ENCODE data around the gene UBE3B. TPM values are rescaled to one million over a fixed set of nuclear protein-coding genes. Genes with fewer than 3 reads are reported as not detected.

The UBE3B gene
- total and polyA plus RNA-seq, 2 donors = 22.7 to 40.1 TPM

GRCh38 chr12:109525279-109525585 lies 47.8 kb downstream of the UBE3B start:
- Histone ChIP-seq H3K36me3 (ENCODE audit: insufficient read depth) (no peaks in the 10 kb centered on the region), H3K27ac (ENCODE audit: low read depth) (no peak overlapping the region), H3K4me3 (ENCODE audit: low read depth, low read length) (no peak overlapping the region), H3K4me1 (ENCODE audit: insufficient read depth) (no peaks in the 10 kb centered on the region)
- 74% methylated on average over 3 of the region's 3 CpGs for WGBS
- no peak for DNase-seq (ENCODE audit: extremely low spot score)

- WGBS = 81% methylated on average over 8 of the region's 8 CpGs
- Histone ChIP-seq H3K36me3 (ENCODE audit: insufficient read depth) (no peaks in the 10 kb centered on the region), H3K4me3 (ENCODE audit: low read depth, low read length) (no peak overlapping the region), H3K27ac (ENCODE audit: low read depth) (no peak overlapping the region), H3K4me1 (ENCODE audit: insufficient read depth) (no peaks in the 10 kb centered on the region)
- DNase-seq (ENCODE audit: extremely low spot score) = no peak
Measured at GRCh38 chr12:109527489-109528123, 50.2 kb downstream of the UBE3B start.

- 53% methylated on average over 19 of the region's 19 CpGs for WGBS
- H3K4me1 ChIP-seq (ENCODE audit: insufficient read depth) = no peaks in the 10 kb centered on the region
- DNase-seq (ENCODE audit: extremely low spot score) = no peak
- H3K4me3 ChIP-seq (ENCODE audit: low read depth, low read length) = no peak overlapping the region
- H3K36me3 ChIP-seq (ENCODE audit: insufficient read depth) = peaks cover 2% of the 10 kb centered on the region
- no peak overlapping the region for H3K27ac ChIP-seq (ENCODE audit: low read depth)
Measured at GRCh38 chr12:109529691-109530640, 52.5 kb downstream of the UBE3B start.

- WGBS = 46% methylated on average over 2 of the region's 2 CpGs
- no peak for DNase-seq (ENCODE audit: extremely low spot score)
- H3K27ac ChIP-seq (ENCODE audit: low read depth) = no peak overlapping the region
- H3K4me1 ChIP-seq (ENCODE audit: insufficient read depth) = no peaks in the 10 kb centered on the region
- peaks cover 2% of the 10 kb centered on the region for H3K36me3 ChIP-seq (ENCODE audit: insufficient read depth)
- no peak overlapping the region for H3K4me3 ChIP-seq (ENCODE audit: low read depth, low read length)
Measured at GRCh38 chr12:109531411-109531810, 54.0 kb downstream of the UBE3B start.

- no peaks in the 10 kb centered on the region for H3K4me1 ChIP-seq (ENCODE audit: insufficient read depth)
- 87% methylated on average over 24 of the region's 24 CpGs for WGBS
- no peak overlapping the region for H3K4me3 ChIP-seq (ENCODE audit: low read depth, low read length)
- no peak for DNase-seq (ENCODE audit: extremely low spot score)
- no peak overlapping the region for H3K27ac ChIP-seq (ENCODE audit: low read depth)
- H3K36me3 ChIP-seq (ENCODE audit: insufficient read depth) = peaks cover 2% of the 10 kb centered on the region
Measured at GRCh38 chr12:109532721-109533486, 55.5 kb downstream of the UBE3B start.

GRCh38 chr12:109533487-109533740 lies 56.0 kb downstream of the UBE3B start:
- WGBS = 93% methylated on average over 8 of the region's 8 CpGs
- Histone ChIP-seq H3K4me1 (ENCODE audit: insufficient read depth) (no peaks in the 10 kb centered on the region), H3K36me3 (ENCODE audit: insufficient read depth) (peaks cover 2% of the 10 kb centered on the region), H3K27ac (ENCODE audit: low read depth) (no peak overlapping the region), H3K4me3 (ENCODE audit: low read depth, low read length) (no peak overlapping the region)
- no peak for DNase-seq (ENCODE audit: extremely low spot score)

GRCh38 chr12:109534456-109534855 lies 57.0 kb downstream of the UBE3B start:
- Histone ChIP-seq H3K4me1 (ENCODE audit: insufficient read depth) (no peaks in the 10 kb centered on the region), H3K27ac (ENCODE audit: low read depth) (no peak overlapping the region), H3K36me3 (ENCODE audit: insufficient read depth) (peaks cover 2% of the 10 kb centered on the region), H3K4me3 (ENCODE audit: low read depth, low read length) (no peak overlapping the region)
- no peak for DNase-seq (ENCODE audit: extremely low spot score)
- WGBS = 97% methylated on average over 15 of the region's 15 CpGs

- Histone ChIP-seq H3K4me1 (ENCODE audit: insufficient read depth) (no peaks in the 10 kb centered on the region), H3K4me3 (ENCODE audit: low read depth, low read length) (no peak overlapping the region), H3K36me3 (ENCODE audit: insufficient read depth) (peaks cover 2% of the 10 kb centered on the region), H3K27ac (ENCODE audit: low read depth) (no peak overlapping the region)
- DNase-seq (ENCODE audit: extremely low spot score) = no peak
- WGBS = 95% methylated on average over 25 of the region's 25 CpGs
Measured at GRCh38 chr12:109535231-109535862, 57.9 kb downstream of the UBE3B start.

GRCh38 chr12:109535863-109536250 lies 58.4 kb downstream of the UBE3B start:
- WGBS = 88% methylated on average over 5 of the region's 5 CpGs
- Histone ChIP-seq H3K4me1 (ENCODE audit: insufficient read depth) (no peaks in the 10 kb centered on the region), H3K4me3 (ENCODE audit: low read depth, low read length) (no peak overlapping the region), H3K36me3 (ENCODE audit: insufficient read depth) (peaks cover 2% of the 10 kb centered on the region), H3K27ac (ENCODE audit: low read depth) (no peak overlapping the region)
- DNase-seq (ENCODE audit: extremely low spot score) = no peak

GRCh38 chr12:109537136-109537535 lies 59.7 kb downstream of the UBE3B start:
- no peak overlapping the region for H3K4me3 ChIP-seq (ENCODE audit: low read depth, low read length)
- 94% methylated on average over 8 of the region's 8 CpGs for WGBS
- peaks cover 2% of the 10 kb centered on the region for H3K36me3 ChIP-seq (ENCODE audit: insufficient read depth)

GRCh38 chr12:109538191-109538863 lies 60.9 kb downstream of the UBE3B start:
- Histone ChIP-seq H3K27ac (ENCODE audit: low read depth) (no peak overlapping the region), H3K36me3 (ENCODE audit: insufficient read depth) (peaks cover under 1% of the 10 kb centered on the region), H3K4me1 (ENCODE audit: insufficient read depth) (no peaks in the 10 kb centered on the region), H3K4me3 (ENCODE audit: low read depth, low read length) (no peak overlapping the region)
- 40% methylated on average over 16 of the region's 16 CpGs for WGBS
- no peak for DNase-seq (ENCODE audit: extremely low spot score)

More at GRCh38 chr12:109537136-109537535, 59.7 kb downstream of the UBE3B start:
- H3K4me1 ChIP-seq (ENCODE audit: insufficient read depth) = no peaks in the 10 kb centered on the region
- no peak overlapping the region for H3K27ac ChIP-seq (ENCODE audit: low read depth)
- DNase-seq (ENCODE audit: extremely low spot score) = no peak

- 67% methylated on average over 9 of the region's 9 CpGs for WGBS
- H3K27ac ChIP-seq (ENCODE audit: low read depth) = no peak overlapping the region
- no peak overlapping the region for H3K4me3 ChIP-seq (ENCODE audit: low read depth, low read length)
- H3K4me1 ChIP-seq (ENCODE audit: insufficient read depth) = no peaks in the 10 kb centered on the region
- no peak for DNase-seq (ENCODE audit: extremely low spot score)
- no peaks in the 10 kb centered on the region for H3K36me3 ChIP-seq (ENCODE audit: insufficient read depth)
Measured at GRCh38 chr12:109539508-109539907, 62.1 kb downstream of the UBE3B start.
